ENCODE measurements around the gene TAS2R41. TPM values are rescaled to one million over a fixed set of nuclear protein-coding genes. Genes with fewer than 3 reads are reported as not detected.

Gene TAS2R41
- total RNA-seq, 1 donor from 2014 or later = not detected

DNA sequence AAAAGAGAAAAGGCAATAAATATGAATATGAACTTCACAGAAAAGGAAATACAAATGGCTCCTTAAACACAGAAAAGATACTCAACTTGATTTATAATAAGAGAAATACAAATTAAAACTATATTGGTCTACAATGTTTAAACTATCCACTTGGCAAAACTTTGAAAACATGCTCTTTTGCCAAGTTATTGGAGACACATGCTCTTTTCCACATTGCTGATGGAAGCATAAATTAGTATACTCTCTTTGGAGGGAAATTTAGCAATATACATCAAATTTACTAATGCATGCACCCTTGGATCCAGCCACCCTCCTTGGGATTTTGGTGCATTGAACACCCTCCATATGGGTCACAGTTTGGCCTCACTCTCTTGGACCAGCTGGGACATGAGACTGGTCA lies 26.6 kb upstream of the TAS2R41 start:
- no peak for ATAC-seq
- no peaks in the 10 kb centered on the region for H3K4me1 ChIP-seq
- intact Hi-C loops (cut with DNase I) = no loop called here
- no peak for DNase-seq
- H3K27me3 ChIP-seq = no peaks in the 10 kb centered on the region
- no peaks in the 10 kb centered on the region for H3K36me3 ChIP-seq
- no peak overlapping the region for H3K27ac ChIP-seq
- no peak overlapping the region for H3K4me3 ChIP-seq
- TF ChIP-seq, protein P1, sequence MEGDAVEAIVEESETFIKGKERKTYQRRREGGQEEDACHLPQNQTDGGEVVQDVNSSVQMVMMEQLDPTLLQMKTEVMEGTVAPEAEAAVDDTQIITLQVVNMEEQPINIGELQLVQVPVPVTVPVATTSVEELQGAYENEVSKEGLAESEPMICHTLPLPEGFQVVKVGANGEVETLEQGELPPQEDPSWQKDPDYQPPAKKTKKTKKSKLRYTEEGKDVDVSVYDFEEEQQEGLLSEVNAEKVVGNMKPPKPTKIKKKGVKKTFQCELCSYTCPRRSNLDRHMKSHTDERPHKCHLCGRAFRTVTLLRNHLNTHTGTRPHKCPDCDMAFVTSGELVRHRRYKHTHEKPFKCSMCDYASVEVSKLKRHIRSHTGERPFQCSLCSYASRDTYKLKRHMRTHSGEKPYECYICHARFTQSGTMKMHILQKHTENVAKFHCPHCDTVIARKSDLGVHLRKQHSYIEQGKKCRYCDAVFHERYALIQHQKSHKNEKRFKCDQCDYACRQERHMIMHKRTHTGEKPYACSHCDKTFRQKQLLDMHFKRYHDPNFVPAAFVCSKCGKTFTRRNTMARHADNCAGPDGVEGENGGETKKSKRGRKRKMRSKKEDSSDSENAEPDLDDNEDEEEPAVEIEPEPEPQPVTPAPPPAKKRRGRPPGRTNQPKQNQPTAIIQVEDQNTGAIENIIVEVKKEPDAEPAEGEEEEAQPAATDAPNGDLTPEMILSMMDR (IDR thresholded peaks at IDR 0.05) = no peak
- H3K9me3 ChIP-seq = no peaks in the 10 kb centered on the region

DNA sequence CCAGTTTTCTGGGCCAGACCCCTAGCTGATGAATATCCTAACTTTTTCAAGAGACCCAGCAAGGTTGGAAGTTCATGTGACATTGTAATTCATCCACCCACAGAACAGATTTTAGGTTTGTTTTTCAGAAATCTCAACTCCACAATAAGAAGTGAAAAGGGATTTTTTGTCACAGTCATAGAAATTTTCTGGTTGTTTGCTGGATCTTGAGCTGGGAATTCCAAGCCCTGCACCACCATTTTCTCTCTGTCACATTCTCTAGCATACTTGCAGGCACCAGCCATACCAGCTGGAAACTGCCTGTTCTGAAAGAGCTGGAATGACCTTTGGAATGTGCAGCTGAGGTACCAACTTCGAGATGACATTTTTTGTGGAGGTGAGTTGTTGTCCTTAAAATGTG lies 25.9 kb upstream of the TAS2R41 start:
- no peaks in the 10 kb centered on the region for H3K36me3 ChIP-seq
- DNase-seq = no peak
- no peak overlapping the region for H3K4me3 ChIP-seq
- H3K9me3 ChIP-seq = no peaks in the 10 kb centered on the region
- no peak for ATAC-seq
- no peaks in the 10 kb centered on the region for H3K27me3 ChIP-seq
- TF ChIP-seq, protein P1 (IDR thresholded peaks at IDR 0.05) = no peak
- intact Hi-C loops (cut with DNase I) = no loop called here
- H3K4me1 ChIP-seq = no peaks in the 10 kb centered on the region
- no peak overlapping the region for H3K27ac ChIP-seq

DNA sequence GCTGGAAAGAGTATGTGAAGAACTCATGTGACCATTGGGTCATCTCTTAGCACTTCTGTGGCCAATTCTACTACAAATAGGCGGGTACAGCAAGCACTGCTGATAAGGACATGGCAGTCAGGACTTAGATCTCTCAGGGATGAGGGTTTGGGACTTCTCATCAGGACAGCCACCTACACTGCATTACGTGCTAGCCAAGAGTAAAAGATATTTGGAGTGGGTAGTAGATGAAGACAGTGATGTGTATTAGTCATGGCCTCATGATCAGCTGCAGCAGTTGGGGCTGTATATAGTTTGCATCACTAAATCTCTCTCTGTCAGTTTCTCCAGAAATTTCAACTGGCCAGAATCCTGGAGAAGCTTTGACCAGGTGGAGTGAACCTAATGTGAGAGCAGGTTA lies 25.2 kb upstream of the TAS2R41 start:
- TF ChIP-seq, protein P1 (IDR thresholded peaks at IDR 0.05) = no peak
- Histone ChIP-seq H3K27me3 (no peaks in the 10 kb centered on the region), H3K9me3 (no peaks in the 10 kb centered on the region), H3K36me3 (no peaks in the 10 kb centered on the region), H3K27ac (no peak overlapping the region), H3K4me3 (no peak overlapping the region), H3K4me1 (no peaks in the 10 kb centered on the region)
- ATAC-seq (peak; percentile 36), DNase-seq (no peak)
- intact Hi-C loops (cut with DNase I) = no loop called here

DNA sequence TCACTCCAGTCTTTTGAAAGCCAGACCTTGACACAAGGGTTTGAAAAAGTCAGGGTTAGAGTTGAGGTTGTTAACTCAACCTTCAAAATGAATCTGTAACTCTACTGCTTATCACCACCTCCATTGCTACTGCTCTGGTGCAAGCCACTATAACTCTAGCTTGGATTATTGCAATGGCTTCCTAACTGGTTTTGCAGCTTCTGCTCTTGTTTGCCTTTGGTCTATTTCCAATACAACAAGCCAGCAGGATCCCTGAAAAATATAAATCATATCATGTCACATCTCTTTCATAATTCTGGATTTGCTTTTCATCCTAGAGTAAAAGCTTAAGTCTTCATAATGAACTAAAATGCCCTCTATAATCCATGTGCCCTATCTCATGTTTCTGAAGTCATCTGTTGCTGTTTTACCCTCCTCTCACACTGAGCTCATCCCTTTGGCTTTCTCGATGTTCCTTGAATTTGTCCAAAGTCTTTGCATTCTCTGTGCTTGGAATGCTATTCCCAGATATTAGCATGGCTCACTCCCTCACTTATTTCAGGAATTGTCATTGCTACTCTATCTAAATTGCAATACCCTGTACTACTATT lies 23.5 kb upstream of the TAS2R41 start:
- Histone ChIP-seq H3K27ac (no peak overlapping the region), H3K9me3 (no peaks in the 10 kb centered on the region), H3K36me3 (no peaks in the 10 kb centered on the region), H3K4me3 (no peak overlapping the region), H3K4me1 (no peaks in the 10 kb centered on the region), H3K27me3 (no peaks in the 10 kb centered on the region)
- intact Hi-C loops (cut with DNase I) = no loop called here
- no peak for DNase-seq
- TF ChIP-seq, protein P1 (IDR thresholded peaks at IDR 0.05) = no peak
- no peak for ATAC-seq

DNA sequence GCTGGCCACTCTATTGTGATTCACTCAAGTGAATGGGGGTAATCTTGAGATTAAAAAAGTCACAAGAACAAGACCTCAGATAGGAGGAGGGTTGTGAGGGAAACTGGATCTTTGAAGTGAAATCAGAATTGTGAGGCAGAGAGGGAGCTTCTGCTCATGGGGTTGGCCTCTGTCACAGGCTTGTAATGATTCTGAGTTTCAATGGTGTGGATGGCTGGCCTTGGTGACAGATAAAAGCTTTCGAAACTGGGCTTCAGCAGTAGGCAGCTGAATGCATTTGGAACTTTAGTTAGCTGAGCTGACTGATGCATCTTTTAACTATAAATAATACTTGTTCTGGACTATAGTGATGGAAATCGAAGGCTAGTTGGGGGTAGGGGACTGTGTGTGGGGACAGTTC lies 22.2 kb upstream of the TAS2R41 start:
- H3K9me3 ChIP-seq = no peaks in the 10 kb centered on the region
- no peak overlapping the region for H3K4me3 ChIP-seq
- TF ChIP-seq, protein P1 (IDR thresholded peaks at IDR 0.05) = no peak
- DNase-seq (no peak), ATAC-seq (no peak)
- no peaks in the 10 kb centered on the region for H3K36me3 ChIP-seq
- no peak overlapping the region for H3K27ac ChIP-seq
- H3K27me3 ChIP-seq = no peaks in the 10 kb centered on the region
- intact Hi-C loops (cut with DNase I) = no loop called here
- H3K4me1 ChIP-seq = no peaks in the 10 kb centered on the region

DNA sequence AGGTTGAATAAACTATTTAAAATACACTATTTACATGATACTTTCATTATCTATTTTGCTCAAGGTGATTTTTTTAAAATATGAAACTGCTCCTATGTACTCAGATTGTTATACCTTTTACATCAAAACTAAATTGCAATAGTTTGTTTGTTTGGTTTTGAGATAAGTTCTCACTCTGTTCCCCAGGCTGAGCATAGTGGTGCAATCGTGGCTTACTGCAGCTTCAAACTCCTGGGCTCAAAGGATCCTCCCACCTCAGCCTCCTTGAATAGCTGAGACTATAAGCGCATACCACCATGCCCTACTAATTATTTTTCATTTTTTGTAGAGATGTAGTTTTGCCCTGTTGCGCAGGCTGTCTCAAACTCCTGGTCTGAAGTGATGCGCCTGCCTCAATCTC lies 21.7 kb upstream of the TAS2R41 start:
- DNase-seq (no peak), ATAC-seq (no peak)
- TF ChIP-seq, protein P1 (IDR thresholded peaks at IDR 0.05) = no peak

More for the DNA sequence above, 21.7 kb upstream of the TAS2R41 start:
- H3K27me3 ChIP-seq = no peaks in the 10 kb centered on the region
- no peaks in the 10 kb centered on the region for H3K4me1 ChIP-seq
- H3K36me3 ChIP-seq = no peaks in the 10 kb centered on the region
- intact Hi-C loops (cut with DNase I) = no loop called here
- H3K9me3 ChIP-seq = no peaks in the 10 kb centered on the region
- no peak overlapping the region for H3K4me3 ChIP-seq
- H3K27ac ChIP-seq = no peak overlapping the region
